ENCODE results near the gene CAPN14. TPM values are rescaled to one million over a fixed set of nuclear protein-coding genes. Genes with fewer than 3 reads are reported as not detected.

CAPN14 gene
- under 0.01 and 0.20 TPM in 2 replicates for total RNA-seq

DNA sequence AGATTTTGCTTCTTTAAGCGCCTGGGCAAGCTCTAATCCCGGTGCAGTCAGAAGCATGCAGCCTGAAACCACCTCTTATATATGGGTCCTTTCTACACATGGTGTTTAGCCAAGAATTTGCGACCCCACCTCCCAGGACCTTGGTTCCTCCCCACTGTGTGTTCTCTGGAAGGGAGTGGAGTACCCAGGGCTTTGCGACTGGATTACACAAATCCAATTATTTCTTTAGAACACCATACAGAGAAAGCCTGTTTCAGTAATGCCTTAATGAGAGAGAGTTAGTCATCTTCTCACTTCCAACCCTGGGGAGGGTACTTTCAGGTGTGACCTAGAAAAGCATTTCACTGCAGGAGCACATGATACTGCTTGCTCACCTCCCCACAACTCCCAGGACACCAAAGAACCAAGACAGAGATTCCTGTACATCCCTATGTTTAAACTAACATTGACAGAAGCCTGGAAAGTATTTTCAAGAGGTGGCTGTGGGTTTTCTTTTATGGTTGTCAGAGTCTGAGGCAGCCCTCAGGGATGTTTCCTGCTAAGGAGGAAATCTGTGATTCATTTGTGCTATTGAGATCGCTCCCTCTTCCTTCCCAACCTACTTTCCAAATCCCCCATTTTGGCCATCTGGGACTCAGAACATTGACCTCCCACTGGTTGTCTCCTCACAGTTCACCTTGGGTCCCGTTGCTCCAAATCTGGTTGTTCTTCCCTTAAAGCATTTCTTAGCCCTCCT is at the start of gene CAPN14:
CAPN14 (minus strand) TSS at position 51 of the 736 bp plus-strand sequence. CDS start 12,068 bp downstream, outside the sequence.

DNA sequence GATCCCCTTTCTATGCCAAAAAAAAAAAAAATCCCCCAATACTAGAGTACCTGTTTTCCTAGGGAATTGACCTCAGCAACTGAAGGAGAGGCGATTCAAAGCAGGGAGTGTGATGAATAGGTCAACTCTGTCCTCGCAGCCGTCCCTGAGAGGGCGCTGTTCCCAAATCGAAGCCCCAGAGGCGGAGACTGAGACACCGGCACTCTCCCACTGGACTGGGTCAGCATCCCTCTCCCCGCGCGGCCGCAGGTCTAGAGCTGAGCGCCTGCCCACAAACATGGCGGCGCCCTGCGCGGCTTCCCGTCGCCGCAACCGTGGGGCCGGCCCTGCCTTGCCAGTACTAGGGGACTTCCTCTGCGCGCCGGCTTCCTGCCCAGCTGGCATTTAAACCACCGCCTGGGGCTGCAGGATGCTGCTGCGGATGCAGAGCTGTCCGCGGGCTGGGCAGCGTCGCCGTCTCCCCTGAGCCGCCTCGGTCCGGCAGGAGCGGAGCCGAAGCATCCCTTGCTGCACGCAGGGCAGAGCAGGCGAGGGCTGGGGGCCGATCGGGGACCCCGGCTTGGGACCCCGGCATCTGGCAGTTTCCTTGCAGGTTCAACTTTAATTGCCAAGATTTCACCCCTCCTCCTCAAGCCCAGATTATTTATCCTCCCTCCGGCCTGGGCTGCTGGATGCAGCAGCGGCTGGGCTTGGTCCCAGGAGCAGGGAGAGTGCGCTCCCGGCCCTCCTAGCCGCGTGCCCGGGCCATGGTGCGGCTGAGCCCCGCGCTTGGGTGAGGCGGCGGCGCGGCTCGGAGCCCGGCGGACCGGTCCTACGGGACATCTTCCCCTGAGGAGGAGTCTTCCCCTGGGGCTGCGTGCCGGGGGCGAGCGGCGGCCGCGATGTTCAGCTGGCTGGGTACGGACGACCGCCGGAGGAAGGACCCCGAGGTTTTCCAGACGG is 16.7 kb upstream of the CAPN14 start, which contains the start of gene EHD3:
EHD3 (plus strand) TSS at position 412 of the 942 bp plus-strand sequence; CDS start at position 882, 470 bp downstream.

DNA sequence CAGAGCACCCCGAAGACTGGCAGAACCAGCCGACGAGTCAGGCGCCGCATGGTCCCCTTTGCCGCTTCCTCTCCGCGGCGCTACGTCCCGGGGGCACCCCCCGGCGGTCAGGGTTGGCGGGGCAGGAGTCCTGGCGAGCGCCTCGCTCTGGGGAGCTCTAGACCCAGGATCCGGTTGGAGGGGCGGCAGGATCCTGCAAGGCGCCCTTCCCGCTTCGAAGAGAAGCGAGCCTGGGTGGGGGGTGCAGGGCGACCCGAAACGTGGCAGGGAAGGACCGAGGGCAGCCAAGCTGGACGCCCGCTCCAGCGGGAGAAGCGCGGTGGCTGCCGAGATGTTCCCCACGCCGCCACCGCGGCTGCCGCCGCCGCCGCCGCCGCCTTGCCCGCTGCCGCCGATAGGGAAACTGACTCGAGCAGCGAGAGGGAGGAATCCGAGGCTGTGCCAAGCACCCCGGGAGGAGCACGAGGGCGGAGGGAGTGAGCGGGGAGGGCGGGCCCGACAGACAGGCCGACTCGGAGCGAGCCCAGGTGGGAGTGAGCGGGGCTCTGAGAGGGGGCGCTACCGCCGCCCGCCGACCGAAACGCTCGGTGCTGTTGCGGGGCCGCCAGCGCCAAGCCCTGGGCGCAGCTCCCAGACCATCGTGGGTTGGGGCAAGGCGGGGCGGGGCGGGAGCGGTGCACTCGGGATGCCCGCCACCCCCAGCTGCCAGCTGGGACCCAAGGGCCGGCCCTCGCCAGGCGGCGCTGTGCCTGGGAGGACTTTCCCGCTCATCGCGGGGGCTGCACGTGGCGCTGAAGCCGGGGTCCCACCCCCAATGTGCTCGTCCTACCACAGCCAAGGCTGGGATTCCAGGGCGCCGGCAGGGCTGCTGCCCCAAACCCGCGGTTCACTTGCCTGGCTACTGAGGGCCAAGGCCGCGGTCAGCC is 79.0 kb downstream of the CAPN14 start, which contains the start of gene GALNT14:
GALNT14 (minus strand) TSS at position 404 of the 926 bp plus-strand sequence; CDS start at position 50, 354 bp downstream.

Small RNA genes lying within 50 kb of the gene (small RNA-seq; reads per million reads assigned to genes)
- gene RNA5SP90, result not detected

Other genes with a start within 250 kb of the CAPN14 start
- 0.98 and 1.1 TPM in 2 replicates for gene GALNT14, start 79.1 kb downstream of the CAPN14 start, total RNA-seq
- 10.7 and 14.7 TPM in 2 replicates for gene EHD3, start 16.6 kb upstream of the CAPN14 start, total RNA-seq
- gene XDH, start 197.2 kb upstream of the CAPN14 start, total RNA-seq, result 0.78 and 1.1 TPM in 2 replicates